Fibroblast of the aortic adventitia (primary cell): ENCODE data around the gene MEF2D. TPM values are rescaled to one million over a fixed set of nuclear protein-coding genes. Genes with fewer than 3 reads are reported as not detected.

Experiments used
- DNase-seq: peaks from one replicate; pipeline ENCODE4 v3.0.0-alpha.2; 2010; ENCODE audit warnings: low read depth
- H3K4me3 ChIP-seq: 2 replicates; pipeline ENCODE4 v1.5.1; 2011; ENCODE audit warnings: low read depth, mild to moderate bottlenecking, control low read depth, low read length, moderate library complexity
- total RNA-seq: library from RNA; depleted of rRNA; stranded (reverse); fragments of >200 nt; gene quantifications from 2 replicates; pipeline ENCODE4 v1.2.3, GENCODE V29; 2012; ENCODE audit warnings: low replicate concordance
- TF ChIP-seq, protein P1 (sequence below): IDR thresholded peaks from 2 replicates; pipeline ENCODE4 v1.5.1; 2011; ENCODE audit warnings: mild to moderate bottlenecking, low read length, control low read depth, inconsistent platforms; ENCODE audit not compliant: insufficient read depth

Gene MEF2D
- total RNA-seq, 1 donor = 11.6 TPM

DNA sequence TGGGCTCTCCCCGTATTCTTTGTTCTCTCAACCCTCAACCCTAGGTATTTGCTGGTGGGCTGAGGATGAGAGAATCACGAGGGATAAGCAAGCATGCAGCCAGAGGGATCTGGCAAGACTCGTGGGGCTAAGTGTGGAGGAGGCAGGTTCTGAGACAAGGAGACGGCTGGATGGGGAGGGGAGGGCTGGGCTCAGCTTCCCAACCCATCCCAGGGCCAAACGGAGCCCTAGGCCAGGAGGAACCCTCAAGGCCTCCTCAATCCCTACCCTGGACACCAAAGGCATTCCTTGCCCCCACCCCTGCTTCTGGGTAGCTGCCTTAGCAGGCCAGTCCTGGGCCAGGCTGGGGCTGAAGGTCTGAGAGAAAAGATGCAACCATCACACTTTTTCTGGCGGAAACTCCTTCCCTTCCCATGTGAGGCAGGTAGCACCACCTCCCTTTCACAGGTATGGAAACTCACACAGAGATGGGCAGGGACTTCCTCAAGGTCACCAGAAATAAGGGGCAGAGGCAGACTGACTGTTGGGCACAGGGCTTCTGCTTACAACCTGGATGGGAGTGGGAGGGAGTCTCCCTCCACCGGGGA lies 6.2 kb downstream of the MEF2D start:
- no peak overlapping the region for H3K4me3 ChIP-seq
- no peak for DNase-seq
- TF ChIP-seq, protein P1, sequence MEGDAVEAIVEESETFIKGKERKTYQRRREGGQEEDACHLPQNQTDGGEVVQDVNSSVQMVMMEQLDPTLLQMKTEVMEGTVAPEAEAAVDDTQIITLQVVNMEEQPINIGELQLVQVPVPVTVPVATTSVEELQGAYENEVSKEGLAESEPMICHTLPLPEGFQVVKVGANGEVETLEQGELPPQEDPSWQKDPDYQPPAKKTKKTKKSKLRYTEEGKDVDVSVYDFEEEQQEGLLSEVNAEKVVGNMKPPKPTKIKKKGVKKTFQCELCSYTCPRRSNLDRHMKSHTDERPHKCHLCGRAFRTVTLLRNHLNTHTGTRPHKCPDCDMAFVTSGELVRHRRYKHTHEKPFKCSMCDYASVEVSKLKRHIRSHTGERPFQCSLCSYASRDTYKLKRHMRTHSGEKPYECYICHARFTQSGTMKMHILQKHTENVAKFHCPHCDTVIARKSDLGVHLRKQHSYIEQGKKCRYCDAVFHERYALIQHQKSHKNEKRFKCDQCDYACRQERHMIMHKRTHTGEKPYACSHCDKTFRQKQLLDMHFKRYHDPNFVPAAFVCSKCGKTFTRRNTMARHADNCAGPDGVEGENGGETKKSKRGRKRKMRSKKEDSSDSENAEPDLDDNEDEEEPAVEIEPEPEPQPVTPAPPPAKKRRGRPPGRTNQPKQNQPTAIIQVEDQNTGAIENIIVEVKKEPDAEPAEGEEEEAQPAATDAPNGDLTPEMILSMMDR = no peak

DNA sequence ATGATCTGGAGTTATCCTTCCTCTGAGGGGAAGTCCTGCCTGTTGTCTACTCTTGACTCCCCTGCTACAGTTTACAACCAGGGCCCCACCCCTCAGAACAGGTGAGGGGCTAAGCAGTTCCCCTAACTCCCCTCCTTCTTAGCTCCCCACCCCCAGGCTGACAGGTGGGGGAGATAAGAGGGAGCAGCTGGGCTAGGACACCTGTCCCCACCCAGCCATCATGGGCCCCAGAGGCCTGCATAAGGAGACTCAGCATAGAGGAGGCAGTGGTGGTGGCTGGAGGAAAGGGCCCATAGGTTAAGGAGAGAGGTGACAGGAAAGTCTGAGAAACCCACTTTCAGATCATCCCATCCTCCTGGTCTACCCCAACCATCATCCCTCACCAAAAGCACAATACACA lies 6.8 kb downstream of the MEF2D start:
- H3K4me3 ChIP-seq = no peak overlapping the region
- DNase-seq = no peak
- TF ChIP-seq, protein P1 = no peak

DNA sequence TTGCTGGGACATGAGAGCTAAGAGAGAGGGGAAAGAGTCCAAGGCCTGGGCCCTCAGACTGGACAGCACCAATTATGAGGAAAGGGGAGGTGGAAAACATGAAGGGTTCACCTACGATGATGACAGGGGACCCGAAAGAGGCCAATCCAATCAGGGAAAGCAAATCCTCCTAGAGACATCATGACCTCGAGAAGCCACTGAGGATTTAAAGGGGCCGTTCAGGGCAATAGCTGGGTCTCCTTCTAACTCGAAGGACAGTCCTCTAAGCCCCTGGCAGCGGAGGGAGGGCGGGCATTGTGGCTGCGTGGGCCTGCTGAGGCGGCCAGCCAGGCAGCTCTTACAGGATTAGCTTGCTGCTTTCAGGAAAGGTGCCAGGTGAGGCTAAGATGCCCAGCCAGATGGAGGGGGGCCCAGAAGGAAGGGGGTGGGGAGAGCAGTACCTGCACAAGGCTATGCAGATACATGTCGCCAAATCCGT lies 7.4 kb downstream of the MEF2D start:
- no peak overlapping the region for H3K4me3 ChIP-seq
- DNase-seq = no peak
- TF ChIP-seq, protein P1 = no peak

DNA sequence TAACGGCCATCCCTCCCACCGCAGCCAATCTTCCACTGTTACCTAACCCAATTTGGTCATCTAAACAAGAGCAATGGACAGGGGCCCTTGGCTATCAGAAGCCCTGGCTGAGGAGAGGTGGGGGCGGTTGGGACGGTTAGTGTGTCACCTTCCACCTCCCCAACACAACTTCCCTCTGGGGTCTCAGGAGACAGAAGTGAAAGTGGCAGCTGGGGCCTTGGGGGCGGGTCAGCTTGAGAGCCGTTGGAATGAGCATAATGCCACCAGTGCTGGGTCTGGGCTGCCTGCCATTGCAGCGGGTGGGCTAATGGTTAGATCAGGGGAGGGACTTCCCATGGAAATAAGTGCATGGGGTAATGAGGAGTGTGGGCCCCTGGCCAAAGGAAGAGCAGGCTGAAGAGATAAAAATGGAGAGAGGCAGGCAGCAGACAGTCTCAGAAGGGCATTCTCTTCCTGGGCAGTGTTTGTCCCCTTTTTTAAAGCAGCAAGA lies 7.9 kb downstream of the MEF2D start:
- no peak overlapping the region for H3K4me3 ChIP-seq
- DNase-seq = no peak
- TF ChIP-seq, protein P1 = no peak

DNA sequence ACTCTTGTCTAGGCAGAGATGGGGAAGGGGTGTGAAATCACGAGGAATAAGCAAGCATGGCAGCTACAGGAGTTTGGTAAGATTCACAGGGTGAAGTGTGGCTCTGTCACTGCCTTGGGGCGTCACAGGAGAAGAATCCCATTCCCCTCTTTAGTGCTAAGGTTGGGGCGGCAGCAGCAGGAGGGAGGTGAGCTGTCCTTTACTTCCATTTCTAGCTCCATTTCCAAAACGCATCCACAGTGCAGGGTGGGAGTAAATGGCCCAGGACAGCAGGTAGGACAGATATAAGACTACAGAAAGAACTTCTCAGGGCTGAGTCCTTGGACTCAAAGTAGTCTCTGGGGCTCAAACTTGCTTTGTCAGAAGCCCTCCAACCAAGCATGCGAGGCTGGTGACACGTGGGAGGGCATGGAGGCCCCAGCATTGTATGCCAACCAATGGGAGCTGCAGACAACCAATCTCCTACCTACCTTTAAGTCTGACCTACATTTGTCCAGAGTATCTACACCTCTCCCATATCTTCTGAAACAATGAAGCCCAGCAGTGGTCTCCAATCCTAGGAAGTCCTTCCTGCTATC lies 8.5 kb downstream of the MEF2D start:
- no peak for DNase-seq
- no peak overlapping the region for H3K4me3 ChIP-seq
- TF ChIP-seq, protein P1 = no peak

DNA sequence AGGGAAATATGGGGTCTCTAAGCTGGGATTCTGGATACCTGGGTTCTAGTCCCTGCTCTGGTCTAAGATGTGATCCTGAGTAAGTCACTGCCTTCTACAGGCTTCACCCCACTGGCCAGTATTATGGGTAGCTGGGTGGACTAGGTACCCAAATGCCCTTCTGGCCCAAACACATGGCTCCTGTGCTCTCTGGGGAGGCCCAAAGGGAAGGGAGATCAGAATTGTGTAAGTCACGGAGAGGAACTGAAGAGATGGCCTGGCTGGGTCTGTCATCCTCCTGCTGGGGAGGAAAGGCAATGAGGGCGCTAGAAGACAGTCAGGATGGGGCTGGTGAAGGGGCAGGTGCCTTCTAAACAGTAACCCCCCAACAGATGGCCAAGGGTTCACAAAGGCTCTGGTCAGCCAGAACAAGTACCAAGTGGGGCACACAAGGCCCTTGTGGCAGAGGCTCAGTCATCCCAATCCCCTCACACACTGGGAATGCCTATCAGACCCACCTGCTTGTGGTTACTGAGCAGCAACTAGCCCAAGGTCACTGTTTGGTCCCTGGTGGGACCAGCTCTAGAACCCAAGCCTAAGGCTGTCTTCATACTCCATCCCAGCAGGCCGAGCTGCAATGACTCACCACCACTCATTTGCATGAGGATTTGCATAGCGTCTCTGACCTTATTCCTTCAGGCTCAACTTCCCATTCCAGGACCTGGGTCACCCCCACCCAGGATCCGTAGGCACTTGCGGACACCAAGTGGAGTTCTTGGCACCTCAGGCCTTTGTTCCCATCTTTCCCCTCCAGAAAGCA lies 9.2 kb downstream of the MEF2D start:
- no peak for DNase-seq
- no peak overlapping the region for H3K4me3 ChIP-seq
- TF ChIP-seq, protein P1 = no peak
